NCI-H1436 treated with DMSO at 0.1 percent for 48 hours (cell line): ENCODE data around the gene ZSCAN25.
"Not testable (repeated sequence)": the region's sequence is repeated elsewhere in the genome, so short reads cannot be mapped to it uniquely, and the experiment has no call there.

Source experiments
- DNase-seq: peaks from one replicate; lab custom pipeline; 2025; lab: John Stamatoyannopoulos, UW

Gene ZSCAN25

DNA sequence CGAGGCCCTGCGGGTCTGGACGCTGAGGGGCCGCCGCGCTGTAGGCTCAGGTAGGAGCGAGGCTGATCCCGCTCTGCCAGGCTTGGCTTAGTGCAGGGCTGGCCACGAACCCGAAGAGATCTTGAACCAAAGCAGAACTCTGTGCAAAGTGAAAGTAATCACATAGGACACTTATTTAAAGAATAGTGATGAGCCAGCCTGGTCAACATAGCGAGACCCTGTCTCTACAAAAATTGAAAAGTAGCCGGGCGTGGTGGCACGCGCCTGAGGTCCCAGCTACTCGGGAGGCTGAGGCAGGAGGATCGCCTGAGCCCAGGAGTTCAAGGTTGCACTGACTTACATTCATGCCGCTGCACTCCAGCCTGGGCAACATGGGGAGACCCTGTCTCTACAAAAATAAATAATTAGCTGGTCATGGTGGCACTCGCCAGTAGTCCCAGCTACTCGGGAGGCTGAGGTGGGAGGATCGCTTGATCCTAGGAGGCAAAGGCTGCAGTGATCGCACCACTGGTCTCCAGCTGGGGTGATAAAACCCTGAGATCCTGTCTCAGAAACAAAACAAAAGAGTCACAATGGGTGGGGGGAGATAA is 541 bp downstream of the ZSCAN25 start:
- DNase-seq: no peak

DNA sequence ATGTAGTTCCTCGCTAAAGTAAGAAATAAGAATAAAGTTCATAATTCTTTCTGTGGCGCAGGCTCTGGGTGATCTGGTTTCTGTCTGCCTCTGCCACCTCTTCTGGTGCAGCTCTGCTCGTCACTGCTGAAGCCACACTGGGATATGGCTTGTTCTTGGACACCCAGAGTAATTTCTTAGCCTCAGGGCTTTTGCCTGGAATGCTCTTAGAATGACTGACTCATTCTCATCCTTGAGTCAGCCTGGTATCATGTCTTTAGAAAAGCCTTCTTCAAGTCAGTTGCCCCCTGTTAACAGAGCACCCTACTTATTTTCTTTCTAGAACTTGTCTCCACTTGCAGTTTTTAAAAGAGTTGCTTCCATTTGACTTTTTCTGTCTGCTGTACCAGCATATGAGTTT is 2.0 kb downstream of the ZSCAN25 start:
- DNase-seq: no peak

DNA sequence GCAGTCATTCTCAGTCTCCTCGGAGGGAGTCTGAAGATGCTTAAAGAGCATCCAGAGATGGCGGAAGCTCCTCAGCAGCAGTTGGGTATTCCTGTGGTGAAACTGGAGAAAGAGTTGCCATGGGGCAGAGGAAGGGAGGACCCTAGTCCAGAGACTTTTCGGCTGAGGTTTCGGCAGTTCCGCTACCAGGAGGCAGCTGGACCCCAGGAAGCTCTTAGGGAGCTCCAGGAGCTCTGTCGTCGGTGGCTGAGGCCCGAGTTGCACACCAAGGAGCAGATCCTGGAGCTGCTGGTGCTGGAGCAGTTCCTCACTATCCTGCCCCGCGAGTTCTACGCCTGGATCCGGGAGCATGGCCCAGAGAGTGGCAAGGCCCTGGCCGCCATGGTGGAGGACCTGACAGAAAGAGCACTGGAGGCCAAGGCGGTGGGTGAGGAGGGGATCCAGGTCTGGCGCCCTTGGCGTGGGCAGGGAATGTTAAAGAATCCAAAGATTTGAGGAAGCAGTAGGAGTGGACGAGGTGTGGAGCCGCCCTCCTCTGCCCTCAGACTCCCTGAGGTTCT is 2.9 kb downstream of the ZSCAN25 start:
- DNase-seq: no peak

DNA sequence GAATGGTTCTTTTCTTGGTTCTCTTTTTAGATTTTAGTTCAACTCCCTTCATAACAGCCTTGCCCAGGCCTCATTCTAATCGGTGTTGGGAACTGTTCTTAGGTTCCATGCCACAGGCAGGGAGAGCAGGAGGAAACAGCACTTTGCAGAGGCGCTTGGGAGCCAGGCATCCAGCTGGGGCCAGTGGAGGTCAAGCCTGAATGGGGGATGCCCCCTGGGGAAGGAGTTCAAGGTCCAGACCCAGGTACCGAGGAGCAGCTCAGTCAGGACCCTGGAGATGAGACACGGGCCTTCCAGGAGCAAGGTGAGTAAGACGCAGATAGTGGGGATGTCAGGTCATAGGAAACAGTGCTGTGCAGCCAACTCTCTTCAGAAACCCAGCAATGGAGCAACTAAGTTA is 4.5 kb downstream of the ZSCAN25 start:
- no peak for DNase-seq

GRCh38 chr7:99622596-99622995 is 5.8 kb downstream of the ZSCAN25 start:
- DNase-seq: no peak

DNA sequence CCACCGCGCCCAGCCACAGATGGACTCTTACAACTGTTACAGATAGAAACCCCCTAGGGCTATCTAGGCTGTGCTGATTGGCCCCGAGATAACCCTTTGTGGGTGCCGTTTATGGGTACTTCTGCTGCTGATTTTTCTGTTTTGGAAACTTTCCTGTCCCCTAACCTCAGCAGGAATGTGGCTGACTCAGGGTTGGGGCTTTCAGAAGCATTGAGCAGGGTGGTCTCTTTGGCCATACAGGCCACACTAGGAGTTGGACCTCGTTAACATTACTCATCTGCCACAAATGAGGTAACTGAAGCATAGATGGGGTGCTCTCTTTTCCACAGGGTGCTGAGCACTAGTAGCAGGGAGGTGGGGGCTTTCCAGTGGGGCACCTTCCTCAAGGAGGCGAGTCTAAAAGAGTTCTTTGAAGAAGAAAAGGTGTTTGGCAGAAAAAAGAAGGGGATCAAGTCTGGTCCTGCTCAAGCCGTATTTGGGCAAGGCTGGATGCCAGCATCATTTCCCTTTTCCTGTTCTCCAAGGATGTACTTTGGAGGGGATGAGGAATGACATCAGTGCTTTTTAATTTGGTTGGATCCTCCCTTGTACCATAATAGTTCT is 6.4 kb downstream of the ZSCAN25 start:
- no peak for DNase-seq

- no peak for DNase-seq
These were observed 7.1 kb downstream of the ZSCAN25 start for GRCh38 chr7:99623702-99624447.

- no peak for DNase-seq
These were observed 7.7 kb downstream of the ZSCAN25 start for GRCh38 chr7:99624484-99624883.

GRCh38 chr7:99625321-99625720 is 8.6 kb downstream of the ZSCAN25 start:
- DNase-seq: no peak

DNA sequence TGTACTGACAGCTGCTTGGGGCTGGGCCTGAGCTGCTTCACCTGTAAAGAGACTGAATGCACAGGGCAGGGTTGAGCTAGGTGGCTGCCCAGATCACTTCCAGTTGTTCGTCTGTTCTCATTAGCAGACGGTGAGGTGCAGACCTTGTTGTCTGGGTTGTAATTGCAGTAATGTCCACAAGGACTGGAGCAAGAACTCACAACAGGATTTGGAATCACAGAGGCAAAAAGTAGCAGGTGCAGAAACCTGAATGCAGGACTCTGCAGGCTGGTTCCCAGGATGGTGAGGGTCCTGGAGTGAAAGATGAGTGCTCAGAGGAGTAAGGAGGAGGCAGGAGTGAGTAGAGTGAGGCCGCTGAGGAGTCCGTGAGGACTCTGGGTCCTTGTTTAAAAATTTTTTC is 9.2 kb downstream of the ZSCAN25 start:
- DNase-seq: no peak

- DNase-seq: no peak
These were observed 9.9 kb downstream of the ZSCAN25 start for GRCh38 chr7:99626661-99627060.

GRCh38 chr7:99627513-99627912 is 10.8 kb downstream of the ZSCAN25 start:
- DNase-seq: no peak

DNA sequence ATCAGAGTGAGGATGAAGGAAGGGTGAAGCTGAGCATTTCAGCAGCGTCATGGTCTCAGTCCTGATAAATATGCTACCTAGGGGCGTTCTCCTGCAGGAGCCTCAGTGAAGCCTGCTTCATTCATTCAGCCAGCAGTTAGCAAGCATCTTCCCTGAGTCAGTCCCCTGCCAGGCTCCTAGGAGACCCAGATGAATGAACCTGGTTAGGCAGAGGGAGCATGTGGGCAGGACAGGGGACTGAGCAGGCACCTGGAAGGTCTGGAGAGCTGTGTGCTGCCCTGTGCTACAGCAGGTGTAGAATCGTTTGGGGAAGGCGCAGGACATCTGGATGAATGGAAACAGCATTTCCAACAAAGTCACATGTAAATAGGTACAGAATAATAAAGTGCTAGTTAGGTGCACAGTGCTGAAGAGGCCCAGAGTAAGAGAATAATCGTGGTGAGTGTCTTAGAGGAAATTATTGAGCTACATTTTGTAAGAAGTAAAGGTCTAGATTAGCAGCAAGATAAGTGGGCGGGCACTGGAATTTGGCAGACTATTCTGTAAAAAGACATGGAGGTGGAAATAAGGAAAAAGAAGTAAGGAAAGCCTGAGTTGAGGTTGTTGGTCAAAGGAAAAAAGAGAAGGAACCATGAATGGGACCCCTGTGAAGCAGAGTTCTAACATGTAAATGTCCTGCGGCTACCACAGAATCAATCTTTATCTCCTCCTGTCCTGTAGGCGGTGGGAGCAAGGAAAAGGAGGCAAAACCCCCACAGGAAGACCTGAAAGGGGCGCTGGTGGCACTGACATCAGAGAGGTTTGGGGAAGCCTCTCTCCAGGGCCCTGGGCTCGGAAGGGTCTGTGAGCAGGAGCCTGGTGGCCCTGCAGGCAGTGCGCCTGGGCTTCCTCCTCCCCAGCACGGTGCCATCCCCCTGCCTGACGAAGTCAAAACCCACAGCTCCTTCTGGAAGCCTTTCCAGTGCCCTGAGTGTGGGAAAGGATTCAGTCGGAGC is 12.0 kb downstream of the ZSCAN25 start:
- DNase-seq: no peak

DNA sequence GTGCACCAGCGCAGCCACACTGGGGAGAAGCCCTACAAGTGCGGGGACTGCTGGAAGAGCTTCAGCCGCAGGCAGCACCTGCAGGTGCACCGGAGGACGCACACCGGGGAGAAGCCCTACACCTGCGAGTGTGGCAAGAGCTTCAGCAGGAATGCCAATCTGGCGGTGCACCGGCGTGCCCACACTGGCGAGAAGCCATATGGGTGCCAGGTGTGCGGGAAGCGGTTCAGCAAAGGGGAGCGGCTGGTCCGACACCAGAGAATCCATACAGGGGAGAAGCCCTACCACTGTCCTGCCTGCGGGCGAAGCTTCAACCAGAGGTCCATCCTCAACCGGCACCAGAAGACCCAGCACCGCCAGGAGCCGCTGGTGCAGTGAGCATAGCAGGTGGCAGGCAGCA is 12.9 kb downstream of the ZSCAN25 start:
- no peak for DNase-seq

- DNase-seq: no peak
These were observed 14.8 kb downstream of the ZSCAN25 start for GRCh38 chr7:99631295-99632109.

GRCh38 chr7:99637414-99637813 is 20.7 kb downstream of the ZSCAN25 start:
- not testable (repeated sequence) for DNase-seq

- no peak for DNase-seq
These were observed 22.0 kb downstream of the ZSCAN25 start for GRCh38 chr7:99638731-99639130.

- DNase-seq: no peak
These were observed 22.5 kb downstream of the ZSCAN25 start for GRCh38 chr7:99639267-99639666.

- DNase-seq: no peak
These were observed 25.3 kb downstream of the ZSCAN25 start for GRCh38 chr7:99642027-99642426.

- no peak for DNase-seq
These were observed 26.7 kb downstream of the ZSCAN25 start for GRCh38 chr7:99643464-99643863.

GRCh38 chr7:99644431-99644830 is 27.7 kb downstream of the ZSCAN25 start:
- no peak for DNase-seq
